HG03139 (cell line): ENCODE results near the gene ACAD11.
"Not testable (repeated sequence)": the region's sequence is repeated elsewhere in the genome, so short reads cannot be mapped to it uniquely, and the experiment has no call there.

Experiments
- ATAC-seq: cut with Tn5 transposase; IDR thresholded peaks from one replicate; pipeline ENCODE4 v1.9.1; 2021; ENCODE audit not compliant: unreplicated experiment

The ACAD11 gene

GRCh38 chr3:132556036-132556386 is 103.6 kb downstream of the ACAD11 start:
- ATAC-seq, result not testable (repeated sequence)

GRCh38 chr3:132555306-132556035 is 104.1 kb downstream of the ACAD11 start:
- no peak for ATAC-seq

GRCh38 chr3:132554437-132554836 is 105.2 kb downstream of the ACAD11 start:
- ATAC-seq, result no peak

- no peak for ATAC-seq
Measured at GRCh38 chr3:132553826-132554225, 105.8 kb downstream of the ACAD11 start.

DNA sequence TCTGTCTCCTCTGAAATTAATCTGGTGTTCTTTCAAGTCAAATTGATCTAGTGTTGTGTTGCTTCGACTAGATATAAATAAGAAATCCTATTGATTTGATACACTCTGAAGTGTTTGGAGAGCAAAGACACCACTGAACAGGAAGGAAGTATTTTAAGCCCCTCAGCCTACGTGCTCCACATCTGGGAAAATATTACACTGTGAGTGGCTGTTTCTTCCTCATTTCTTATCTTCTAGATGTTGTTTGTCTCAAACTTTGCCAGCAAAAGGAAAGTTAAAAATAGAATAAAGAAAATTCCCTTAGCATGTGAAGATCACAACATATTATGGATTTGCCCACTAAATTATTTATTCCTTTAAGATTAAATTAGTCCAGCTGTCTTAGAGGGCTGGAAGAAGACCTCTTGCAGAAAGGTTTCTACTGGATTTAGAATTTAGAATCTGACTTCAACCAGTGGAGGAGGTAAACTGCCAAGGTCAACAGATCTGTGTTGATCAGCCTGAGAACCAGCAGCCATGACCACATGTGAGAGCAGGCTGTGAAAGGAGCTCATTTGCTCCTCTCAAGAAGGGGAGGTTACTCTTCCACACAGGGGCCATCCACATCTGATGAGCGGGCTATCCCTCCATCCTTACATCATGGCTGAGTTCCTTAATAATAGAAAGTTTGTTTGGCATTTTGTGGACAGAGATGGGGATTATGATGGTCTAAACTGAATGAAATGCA is 108.9 kb downstream of the ACAD11 start:
- no peak for ATAC-seq

DNA sequence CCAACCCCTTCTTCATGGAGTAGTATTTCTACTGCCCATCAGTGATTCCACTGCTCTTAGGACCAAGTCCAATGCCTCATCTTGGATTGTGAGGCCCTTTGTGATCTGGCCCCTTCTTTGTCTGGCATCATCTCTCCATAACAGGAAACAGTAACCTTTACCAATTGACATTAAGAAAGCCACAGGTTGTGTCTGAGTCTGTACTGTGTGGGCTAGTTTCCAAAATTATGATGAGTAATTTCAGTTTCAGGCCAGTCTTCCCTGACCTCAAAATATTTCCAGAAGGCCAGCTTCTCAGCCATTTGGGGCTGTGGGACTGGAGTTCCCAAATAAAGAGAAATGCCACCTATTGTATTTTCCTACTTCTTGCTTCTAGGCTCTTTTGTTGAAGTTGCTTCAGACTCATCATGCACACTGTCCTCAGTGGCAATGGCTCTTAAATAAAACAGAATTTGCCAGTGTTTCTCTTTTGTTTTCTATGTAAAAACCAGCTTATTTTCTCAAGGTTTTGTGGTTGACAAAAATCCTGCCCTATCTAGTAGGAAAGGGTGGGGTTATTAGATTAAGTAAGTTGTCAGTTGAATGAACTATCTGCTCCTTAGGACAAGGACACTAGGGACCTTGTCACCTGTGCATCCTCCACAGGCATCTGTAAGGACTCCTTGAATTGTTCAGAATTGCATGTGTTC is 109.6 kb downstream of the ACAD11 start:
- ATAC-seq, result peak; percentile 77

GRCh38 chr3:132549169-132549568 is 110.4 kb downstream of the ACAD11 start:
- ATAC-seq, result no peak

DNA sequence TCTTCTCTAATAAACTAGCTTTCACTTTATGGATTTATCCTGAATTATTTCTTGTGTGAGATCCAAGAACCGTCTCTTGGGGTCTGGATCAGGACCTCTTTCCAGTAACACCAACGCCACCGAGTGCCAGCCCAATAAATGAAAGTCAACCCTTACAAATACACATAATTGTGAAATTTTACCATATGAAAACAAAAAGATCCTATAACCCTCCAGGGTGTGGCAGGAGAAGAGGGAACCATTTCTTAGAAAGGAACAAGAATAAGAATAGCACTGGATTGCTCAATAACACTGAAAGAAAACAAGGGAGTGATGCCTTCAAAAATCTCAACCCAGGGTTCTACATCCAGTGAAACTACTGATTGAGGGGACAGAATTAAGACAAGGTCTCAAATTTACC is 114.1 kb downstream of the ACAD11 start:
- no peak for ATAC-seq

DNA sequence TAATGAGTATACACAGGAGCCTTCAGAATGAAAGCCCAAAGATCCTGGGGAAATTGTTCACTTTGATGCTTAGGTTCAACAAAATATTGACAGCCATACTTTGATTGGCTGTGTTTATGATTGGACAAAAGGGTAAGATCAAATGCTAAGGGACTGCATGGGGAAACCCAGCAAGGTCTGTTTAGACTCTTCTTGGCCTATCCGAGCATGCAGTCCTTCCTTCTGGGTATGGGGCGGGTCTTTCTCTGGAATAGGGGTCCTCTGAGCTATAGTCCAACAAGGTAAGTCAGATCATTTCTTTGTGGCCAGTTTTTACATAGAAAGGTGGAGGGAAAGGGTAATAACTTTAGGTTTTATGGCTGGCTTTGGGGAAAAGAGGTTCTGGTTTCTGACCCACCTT is 115.5 kb downstream of the ACAD11 start:
- no peak for ATAC-seq

DNA sequence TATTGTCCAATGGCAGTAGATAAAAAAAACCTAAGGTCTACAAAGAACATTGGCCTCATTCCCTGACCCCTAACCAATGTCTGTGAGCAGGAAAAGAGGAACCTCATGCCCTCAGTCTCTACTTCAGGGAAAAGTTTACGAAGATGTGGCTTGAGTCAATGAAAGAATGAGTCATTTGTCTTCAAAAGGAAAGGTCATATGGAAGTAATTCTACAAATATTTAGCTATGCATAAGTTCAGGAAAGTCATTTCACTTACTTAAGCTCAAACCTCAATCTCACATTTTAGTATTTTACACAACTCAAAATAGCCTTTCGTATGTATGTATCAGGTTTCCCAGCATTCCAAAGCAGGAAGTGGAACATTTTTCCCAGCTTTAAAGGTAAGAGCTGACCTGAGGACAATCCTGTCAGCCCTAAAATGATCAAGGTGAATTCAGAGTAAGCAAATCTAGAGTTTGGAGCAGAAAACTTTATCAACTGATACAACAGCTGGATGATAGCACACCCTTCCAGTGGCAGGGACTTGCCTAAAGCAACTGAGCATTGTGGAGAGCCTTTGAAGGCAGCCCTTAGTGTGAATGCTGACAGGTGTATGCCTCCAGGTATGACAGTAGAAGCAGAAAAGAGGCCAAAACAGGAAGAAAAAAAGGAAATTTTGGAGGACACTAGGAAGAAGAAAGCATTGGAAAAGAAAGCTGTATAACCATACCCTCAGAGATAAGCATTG is 116.4 kb downstream of the ACAD11 start:
- no peak for ATAC-seq

- ATAC-seq, result no peak
Measured at GRCh38 chr3:132542577-132542976, 117.0 kb downstream of the ACAD11 start.

- no peak for ATAC-seq
Measured at GRCh38 chr3:132539681-132540080, 119.9 kb downstream of the ACAD11 start.

- no peak for ATAC-seq
Measured at GRCh38 chr3:132538072-132538471, 121.5 kb downstream of the ACAD11 start.

DNA sequence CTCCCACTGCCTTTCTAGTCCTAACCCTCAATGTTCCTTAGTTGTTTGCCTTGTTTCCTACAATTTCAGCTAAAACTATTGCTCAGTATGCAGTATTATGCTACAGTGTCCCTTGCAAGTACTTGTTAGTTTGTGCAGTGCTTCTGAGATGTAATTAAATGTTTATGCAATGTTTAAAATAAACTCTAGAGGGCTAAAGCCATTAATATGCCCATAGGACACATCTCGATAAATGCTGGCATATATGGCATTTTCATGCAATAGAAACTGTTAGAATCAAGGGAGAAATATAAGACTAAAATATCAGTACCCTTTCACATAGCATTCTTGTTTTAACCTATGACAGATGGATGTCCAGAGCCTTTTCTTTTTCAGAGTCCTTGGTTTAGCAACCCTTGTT is 122.3 kb downstream of the ACAD11 start:
- no peak for ATAC-seq

- ATAC-seq, result no peak
Measured at GRCh38 chr3:132536442-132537153, 123.0 kb downstream of the ACAD11 start.

- ATAC-seq, result no peak
Measured at GRCh38 chr3:132535575-132536441, 123.8 kb downstream of the ACAD11 start.

- ATAC-seq, result no peak
Measured at GRCh38 chr3:132530624-132531023, 129.0 kb downstream of the ACAD11 start.

DNA sequence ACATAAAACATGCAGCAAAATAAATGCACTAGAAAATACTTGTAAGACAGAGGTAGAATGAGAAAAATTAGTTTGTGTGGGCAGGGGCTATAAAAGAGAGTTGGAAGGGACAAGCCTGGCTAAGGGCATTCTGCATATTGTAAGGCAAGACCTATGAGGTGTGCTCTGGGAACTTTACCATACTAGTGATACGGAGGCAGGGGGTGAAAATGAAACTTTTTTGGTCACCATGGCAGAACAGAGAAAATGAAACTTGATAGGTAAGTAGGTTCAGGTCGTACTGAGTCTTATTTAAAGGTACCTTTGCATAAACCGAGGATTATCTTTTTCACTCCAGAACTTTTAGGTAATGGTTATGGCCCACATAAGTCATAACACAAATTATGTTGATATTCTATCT is 137.3 kb downstream of the ACAD11 start:
- ATAC-seq, result peak; percentile 72

GRCh38 chr3:132521901-132522300 is 137.7 kb downstream of the ACAD11 start:
- no peak for ATAC-seq

- no peak for ATAC-seq
Measured at GRCh38 chr3:132519914-132520313, 139.7 kb downstream of the ACAD11 start.
